K562 treated with DMSO at 1 percent for 24 hours (cell line): ENCODE measurements around the gene HEXA. TPM values are rescaled to one million over a fixed set of nuclear protein-coding genes. Genes with fewer than 3 reads are reported as not detected.

Source experiments
- total RNA-seq: library from RNA; unstranded; fragments of 300-600 nt; gene quantifications from 2 replicates; pipeline ENCODE4 v1.2.3, GENCODE V29; 2022; ENCODE audit warnings: low read depth; ENCODE audit not compliant: insufficient read depth

Gene HEXA
- total RNA-seq: 111 and 115 TPM in 2 replicates

GRCh38 chr15:72375846-72376581 lies at the start of gene HEXA:
Gene HEXA, minus strand, starts transcription at chr15:72376014. Its CDS starts 42 bp downstream, at chr15:72375972.

GRCh38 chr15:72397796-72398588 lies 22.2 kb upstream of the HEXA start, which contains the start of gene TMEM202:
Gene TMEM202, plus strand, starts transcription at chr15:72398305. Its CDS starts 22 bp downstream, at chr15:72398327.

GRCh38 chr15:72319985-72320671 lies 55.7 kb downstream of the HEXA start, which contains the start of gene CELF6:
Gene CELF6, minus strand, starts transcription at chr15:72320157. Its CDS starts 283 bp downstream, at chr15:72319874.

Other genes with a start within 250 kb of the HEXA start
- not detected in 2 replicates for gene GRAMD2A, start 178.2 kb downstream of the HEXA start, total RNA-seq
- gene PKM, start 144.8 kb downstream of the HEXA start, total RNA-seq: 1,389 and 1,398 TPM in 2 replicates
- 29.1 and 29.6 TPM in 2 replicates for gene PARP6, start 103.5 kb downstream of the HEXA start, total RNA-seq
- 0.25 and 0.79 TPM in 2 replicates for gene CELF6, start 55.9 kb downstream of the HEXA start, total RNA-seq
- gene TMEM202, start 22.3 kb upstream of the HEXA start, total RNA-seq: not detected in 2 replicates
- 19.8 and 33.2 TPM in 2 replicates for gene ARIH1, start 98.3 kb upstream of the HEXA start, total RNA-seq